ENCODE data around the gene P2RX1. TPM values are rescaled to one million over a fixed set of nuclear protein-coding genes. Genes with fewer than 3 reads are reported as not detected.

P2RX1 gene
- total and polyA plus RNA-seq, 2 of the 4 experiments (the other 2 are of a cell fraction): not detected

DNA sequence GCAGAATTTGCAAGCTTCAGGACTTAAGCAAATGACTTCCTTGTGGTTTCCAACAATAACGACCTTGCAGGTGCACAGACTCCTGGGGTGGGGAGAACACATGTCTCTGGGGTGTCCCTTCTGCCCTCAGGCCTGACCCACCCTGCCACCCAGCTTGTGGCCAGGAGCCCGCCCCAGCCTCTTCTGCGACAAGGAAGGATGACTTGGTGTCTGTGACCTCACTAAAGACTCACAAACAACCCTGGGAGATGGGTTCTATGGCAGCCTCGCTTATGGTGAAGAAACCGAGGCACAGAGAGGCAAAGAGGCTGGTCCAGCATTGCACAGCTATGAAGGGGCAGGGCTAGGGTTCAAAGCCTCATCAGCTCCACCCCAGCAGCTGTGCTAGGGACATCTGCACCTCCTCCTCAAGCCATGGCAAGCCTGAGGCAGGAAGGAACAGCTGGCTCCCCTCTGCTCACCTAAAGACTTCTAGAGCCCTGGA lies 45.3 kb upstream of the P2RX1 start:
- Histone ChIP-seq H2BK20ac (ENCODE audit: low read depth, low read length) (no peak overlapping the region), H3K79me1 (ENCODE audit: low read depth in 1 of 2, low read length in 2 of 2) (no peaks in the 10 kb centered on the region), H2BK5ac (ENCODE audit: low read depth, low read length, poor library complexity, severe bottlenecking) (no peak overlapping the region), H3K4me3 (ENCODE audit: insufficient read depth, low read depth, low read length) (no peak overlapping the region), H3K36me3 (ENCODE audit: control insufficient read depth, insufficient read depth, low read length) (no peaks in the 10 kb centered on the region), H3K56ac (ENCODE audit: extremely low read depth, insufficient read depth, low read length) (no peak overlapping the region), H4K5ac (ENCODE audit: low read depth, low read length) (no peak overlapping the region), H2BK15ac (ENCODE audit: low read depth, low read length) (no peak overlapping the region), H3K4ac (ENCODE audit: low read depth, low read length) (0 out of 2 replicates have a peak overlapping the region, but pooled peaks have one; percentile 30), H4K20me1 (ENCODE audit: insufficient read depth, low read length) (no peaks in the 10 kb centered on the region), H3K9me1 (ENCODE audit: insufficient read depth, low read length) (peaks cover 10% of the 10 kb centered on the region), H3K27me3 (ENCODE audit: control insufficient read depth, insufficient read depth, low read length) (peaks cover 39% of the 10 kb centered on the region), H2BK120ac (ENCODE audit: low read depth, low read length) (no peak overlapping the region), H3K4me2 (ENCODE audit: low read depth, low read length) (no peak overlapping the region), H2AFZ (replicated peaks; ENCODE audit: low read length, poor library complexity) (no peak overlapping the region), H3K18ac (ENCODE audit: low read depth, low read length) (no peak overlapping the region), H2AK9ac (replicated peaks; ENCODE audit: low read depth, low read length, poor library complexity) (no peak overlapping the region), H2AK5ac (ENCODE audit: low read depth, low read length) (no peak overlapping the region), H3K27ac (ENCODE audit: insufficient read depth, low read length) (no peak overlapping the region), H3K14ac (replicated peaks; ENCODE audit: low read depth, low read length) (no peak overlapping the region), H3K9me3 (ENCODE audit: control insufficient read depth, insufficient read depth, low read length) (no peaks in the 10 kb centered on the region), H4K91ac (ENCODE audit: insufficient read depth, low read depth, low read length) (no peak overlapping the region), H3K4me1 (ENCODE audit: control insufficient read depth, insufficient read depth, low read length) (peaks cover 19% of the 10 kb centered on the region), H3K23ac (ENCODE audit: low read depth, low read length) (no peak overlapping the region), H3K9ac (ENCODE audit: low read depth, low read length) (no peak overlapping the region), H4K8ac (ENCODE audit: low read depth in 2 of 2, low read length in 2 of 2) (no peak overlapping the region)
- ATAC-seq (ENCODE audit: low read depth) (no peak), DNase-seq (no peak)
- no TSS peak for BruUV-seq (replicated peaks)
- in situ Hi-C loops (cut with MboI; ENCODE audit: low sequenced_read_pairs) (no loop called here), intact Hi-C loops (cut with micrococcal nuclease) (no loop called here), dilution Hi-C loops (cut with HindIII; ENCODE audit: low sequenced_read_pairs, unreplicated experiment) (no loop called here)
- CTCF ChIA-PET: no interaction called here
- 20% methylated on average over 1 of the region's 5 CpGs; no CpG with 5 or more reads in 1 of the 2 experiments for WGBS, 2 experiments (ENCODE audit: extremely low coverage in 2 of 2, insufficient read length in 1 of 2)
- no peak for TF ChIP-seq MAZ (IDR thresholded peaks at IDR 0.05; ENCODE audit: borderline replicate concordance, low read depth, low read length)
- TF ChIP-seq RCOR1 (IDR thresholded peaks at IDR 0.05; ENCODE audit: insufficient replicate concordance, low read length): no peak
- no peak for TF ChIP-seq NFE2L2 (IDR thresholded peaks at IDR 0.05; ENCODE audit: low read depth, low read length)
- TF ChIP-seq CTCF (conservative IDR thresholded peaks at IDR 0.05; ENCODE audit: low read depth, low read length): no peak
- no peak for TF ChIP-seq RAD21 (IDR thresholded peaks at IDR 0.05; ENCODE audit: low read length)
- TF ChIP-seq, protein P1, sequence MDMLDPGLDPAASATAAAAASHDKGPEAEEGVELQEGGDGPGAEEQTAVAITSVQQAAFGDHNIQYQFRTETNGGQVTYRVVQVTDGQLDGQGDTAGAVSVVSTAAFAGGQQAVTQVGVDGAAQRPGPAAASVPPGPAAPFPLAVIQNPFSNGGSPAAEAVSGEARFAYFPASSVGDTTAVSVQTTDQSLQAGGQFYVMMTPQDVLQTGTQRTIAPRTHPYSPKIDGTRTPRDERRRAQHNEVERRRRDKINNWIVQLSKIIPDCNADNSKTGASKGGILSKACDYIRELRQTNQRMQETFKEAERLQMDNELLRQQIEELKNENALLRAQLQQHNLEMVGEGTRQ (IDR thresholded peaks at IDR 0.05; ENCODE audit: low read depth, low read length): no peak
- TF ChIP-seq CHD1 (IDR thresholded peaks at IDR 0.05; ENCODE audit: low read depth, low read length): no peak
- TF ChIP-seq CEBPB (IDR thresholded peaks at IDR 0.05; ENCODE audit: low read depth, low read length): no peak
- no peak for TF ChIP-seq POLR2A (IDR thresholded peaks at IDR 0.05; ENCODE audit: low read depth, low read length)
- TF ChIP-seq FOS (IDR thresholded peaks at IDR 0.05; ENCODE audit: low read depth, low read length): no peak
- no peak for TF ChIP-seq SMC3 (IDR thresholded peaks at IDR 0.05; ENCODE audit: low read depth, low read length)
- no peak for TF ChIP-seq MXI1 (IDR thresholded peaks at IDR 0.05; ENCODE audit: borderline replicate concordance, low read depth, low read length)
- no peak for TF ChIP-seq MAFK (IDR thresholded peaks at IDR 0.05; ENCODE audit: low read depth, low read length)
- TF ChIP-seq, protein P2, sequence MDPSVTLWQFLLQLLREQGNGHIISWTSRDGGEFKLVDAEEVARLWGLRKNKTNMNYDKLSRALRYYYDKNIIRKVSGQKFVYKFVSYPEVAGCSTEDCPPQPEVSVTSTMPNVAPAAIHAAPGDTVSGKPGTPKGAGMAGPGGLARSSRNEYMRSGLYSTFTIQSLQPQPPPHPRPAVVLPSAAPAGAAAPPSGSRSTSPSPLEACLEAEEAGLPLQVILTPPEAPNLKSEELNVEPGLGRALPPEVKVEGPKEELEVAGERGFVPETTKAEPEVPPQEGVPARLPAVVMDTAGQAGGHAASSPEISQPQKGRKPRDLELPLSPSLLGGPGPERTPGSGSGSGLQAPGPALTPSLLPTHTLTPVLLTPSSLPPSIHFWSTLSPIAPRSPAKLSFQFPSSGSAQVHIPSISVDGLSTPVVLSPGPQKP (IDR thresholded peaks at IDR 0.05; ENCODE audit: borderline replicate concordance, low read depth, low read length): no peak
- POLR2A ChIA-PET (ENCODE audit: unreplicated experiment): no interaction called here
